SK-N-SH (cell line): ENCODE results near the gene KRT75.

ENCODE experiments used
- EZH2phosphoT487 ChIP-seq: fragments of 200-600 bp; sonication (generic); IDR thresholded peaks from 2 replicates; pipeline ENCODE4 v1.6.1; 2017; ENCODE audit warnings: low read depth, mixed run types, mild to moderate bottlenecking, antibody characterized with exemption, moderate library complexity, borderline replicate concordance
- FOXM1 ChIP-seq: IDR thresholded peaks from 2 replicates; pipeline ENCODE4 v1.4.0; 2012; ENCODE audit warnings: low read depth, mild to moderate bottlenecking
- RFX5 ChIP-seq: IDR thresholded peaks from 2 replicates; pipeline ENCODE4 v1.6.1; 2012; ENCODE audit warnings: mild to moderate bottlenecking, improper control_type of control experiment, low read length
- SIN3A ChIP-seq: IDR thresholded peaks from 2 replicates; pipeline ENCODE4 v1.6.1; 2012; ENCODE audit warnings: low read depth, mild to moderate bottlenecking, low read length, moderate library complexity, borderline replicate concordance
- TF ChIP-seq, protein P1 (sequence below): IDR thresholded peaks from 2 replicates; pipeline ENCODE4 v1.4.0; 2012; ENCODE audit warnings: low read depth, borderline replicate concordance
- TF ChIP-seq, protein P2 (sequence below): fragments of 200-600 bp; sonication (generic); IDR thresholded peaks from 2 replicates; pipeline ENCODE4 v1.6.1; 2017; ENCODE audit warnings: antibody characterized with exemption, mild to moderate bottlenecking, moderate library complexity

DNA sequence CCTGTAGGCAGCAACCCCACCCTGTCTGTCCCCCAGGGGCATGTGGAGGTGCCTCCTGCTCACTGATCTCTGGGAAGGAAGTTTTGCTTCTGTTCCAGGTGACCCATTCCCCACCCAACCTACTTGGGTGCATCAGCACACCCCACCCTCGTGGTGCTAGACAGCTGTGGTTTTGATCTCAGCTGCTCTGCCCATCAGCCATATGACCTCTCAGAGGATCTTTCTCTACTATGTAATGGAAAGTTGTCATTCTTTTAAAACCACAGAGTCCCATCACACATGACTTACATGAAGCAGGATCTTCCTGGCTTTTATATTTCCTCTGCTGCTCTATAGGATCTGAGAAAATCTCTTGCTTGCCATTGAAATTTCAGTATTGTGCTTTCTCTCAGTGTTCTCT lies 14.5 kb downstream of the KRT75 start:
- no peak for TF ChIP-seq FOXM1
- TF ChIP-seq, protein P1, sequence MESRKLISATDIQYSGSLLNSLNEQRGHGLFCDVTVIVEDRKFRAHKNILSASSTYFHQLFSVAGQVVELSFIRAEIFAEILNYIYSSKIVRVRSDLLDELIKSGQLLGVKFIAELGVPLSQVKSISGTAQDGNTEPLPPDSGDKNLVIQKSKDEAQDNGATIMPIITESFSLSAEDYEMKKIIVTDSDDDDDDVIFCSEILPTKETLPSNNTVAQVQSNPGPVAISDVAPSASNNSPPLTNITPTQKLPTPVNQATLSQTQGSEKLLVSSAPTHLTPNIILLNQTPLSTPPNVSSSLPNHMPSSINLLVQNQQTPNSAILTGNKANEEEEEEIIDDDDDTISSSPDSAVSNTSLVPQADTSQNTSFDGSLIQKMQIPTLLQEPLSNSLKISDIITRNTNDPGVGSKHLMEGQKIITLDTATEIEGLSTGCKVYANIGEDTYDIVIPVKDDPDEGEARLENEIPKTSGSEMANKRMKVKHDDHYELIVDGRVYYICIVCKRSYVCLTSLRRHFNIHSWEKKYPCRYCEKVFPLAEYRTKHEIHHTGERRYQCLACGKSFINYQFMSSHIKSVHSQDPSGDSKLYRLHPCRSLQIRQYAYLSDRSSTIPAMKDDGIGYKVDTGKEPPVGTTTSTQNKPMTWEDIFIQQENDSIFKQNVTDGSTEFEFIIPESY: no peak
- TF ChIP-seq, protein P2, sequence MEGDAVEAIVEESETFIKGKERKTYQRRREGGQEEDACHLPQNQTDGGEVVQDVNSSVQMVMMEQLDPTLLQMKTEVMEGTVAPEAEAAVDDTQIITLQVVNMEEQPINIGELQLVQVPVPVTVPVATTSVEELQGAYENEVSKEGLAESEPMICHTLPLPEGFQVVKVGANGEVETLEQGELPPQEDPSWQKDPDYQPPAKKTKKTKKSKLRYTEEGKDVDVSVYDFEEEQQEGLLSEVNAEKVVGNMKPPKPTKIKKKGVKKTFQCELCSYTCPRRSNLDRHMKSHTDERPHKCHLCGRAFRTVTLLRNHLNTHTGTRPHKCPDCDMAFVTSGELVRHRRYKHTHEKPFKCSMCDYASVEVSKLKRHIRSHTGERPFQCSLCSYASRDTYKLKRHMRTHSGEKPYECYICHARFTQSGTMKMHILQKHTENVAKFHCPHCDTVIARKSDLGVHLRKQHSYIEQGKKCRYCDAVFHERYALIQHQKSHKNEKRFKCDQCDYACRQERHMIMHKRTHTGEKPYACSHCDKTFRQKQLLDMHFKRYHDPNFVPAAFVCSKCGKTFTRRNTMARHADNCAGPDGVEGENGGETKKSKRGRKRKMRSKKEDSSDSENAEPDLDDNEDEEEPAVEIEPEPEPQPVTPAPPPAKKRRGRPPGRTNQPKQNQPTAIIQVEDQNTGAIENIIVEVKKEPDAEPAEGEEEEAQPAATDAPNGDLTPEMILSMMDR: no peak
- no peak for TF ChIP-seq EZH2phosphoT487
- TF ChIP-seq RFX5: no peak
- TF ChIP-seq SIN3A: no peak
